NCI-H748 (cell line): ENCODE data around the gene GP1BB.
A peak's percentile ranks its signal among the peaks of the same experiment; 100 is the strongest.

ENCODE experiments used
- DNase-seq: peaks from one replicate; lab custom pipeline; 2025; ENCODE audit not compliant: unreplicated experiment; lab: John Stamatoyannopoulos, UW

GP1BB gene

DNA sequence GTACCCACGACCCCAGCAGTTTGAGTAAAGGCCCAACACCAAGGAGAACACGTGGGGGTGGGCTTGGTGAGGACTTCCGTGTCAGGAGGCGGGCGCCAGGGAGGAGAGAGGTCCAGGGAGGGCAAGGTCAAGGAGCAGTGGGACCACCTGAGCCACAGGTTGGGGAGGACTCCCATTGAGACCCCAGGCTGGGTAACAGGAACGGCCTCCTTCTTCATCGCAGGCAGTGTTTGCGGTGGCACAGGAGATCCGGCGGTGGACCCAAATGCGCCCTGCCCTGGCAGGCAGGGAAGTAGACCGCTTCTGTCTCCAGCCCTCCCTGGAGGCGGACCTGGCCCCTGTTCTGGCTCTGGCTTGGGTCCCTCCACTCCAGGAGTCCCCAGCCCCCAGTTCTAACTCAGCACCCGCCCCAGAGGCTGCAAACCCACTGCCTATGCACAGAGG lies 31.4 kb downstream of the GP1BB start:
- DNase-seq: no peak

DNA sequence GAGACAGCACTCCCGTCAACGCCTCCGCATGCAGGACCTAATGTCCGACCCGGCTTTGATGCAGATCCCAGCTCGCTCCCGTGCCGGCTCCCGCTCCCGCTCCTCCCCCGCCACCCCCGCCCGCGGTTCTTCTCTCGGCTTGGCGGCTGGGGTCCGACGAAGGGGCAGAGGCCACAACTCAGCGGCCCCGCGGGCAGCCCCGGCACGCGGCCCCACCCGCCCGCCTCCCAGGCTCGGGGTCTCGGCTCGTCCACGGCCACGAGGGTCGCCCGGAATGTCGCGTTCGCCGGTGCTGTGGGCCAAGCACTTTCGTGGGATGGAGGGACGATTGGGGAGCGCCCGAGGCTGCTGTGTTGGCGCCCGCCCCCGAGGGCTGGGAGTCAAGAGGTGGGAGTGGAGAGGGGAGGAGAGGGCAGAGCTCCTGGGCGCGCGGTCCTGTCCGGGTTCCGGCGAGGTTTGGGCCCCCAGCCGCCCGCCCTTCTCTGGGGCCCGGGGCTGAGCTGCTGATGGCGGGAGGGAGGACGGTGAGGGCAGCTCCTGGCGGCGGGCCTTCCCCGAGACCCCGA lies 31.9 kb downstream of the GP1BB start:
- no peak for DNase-seq

DNA sequence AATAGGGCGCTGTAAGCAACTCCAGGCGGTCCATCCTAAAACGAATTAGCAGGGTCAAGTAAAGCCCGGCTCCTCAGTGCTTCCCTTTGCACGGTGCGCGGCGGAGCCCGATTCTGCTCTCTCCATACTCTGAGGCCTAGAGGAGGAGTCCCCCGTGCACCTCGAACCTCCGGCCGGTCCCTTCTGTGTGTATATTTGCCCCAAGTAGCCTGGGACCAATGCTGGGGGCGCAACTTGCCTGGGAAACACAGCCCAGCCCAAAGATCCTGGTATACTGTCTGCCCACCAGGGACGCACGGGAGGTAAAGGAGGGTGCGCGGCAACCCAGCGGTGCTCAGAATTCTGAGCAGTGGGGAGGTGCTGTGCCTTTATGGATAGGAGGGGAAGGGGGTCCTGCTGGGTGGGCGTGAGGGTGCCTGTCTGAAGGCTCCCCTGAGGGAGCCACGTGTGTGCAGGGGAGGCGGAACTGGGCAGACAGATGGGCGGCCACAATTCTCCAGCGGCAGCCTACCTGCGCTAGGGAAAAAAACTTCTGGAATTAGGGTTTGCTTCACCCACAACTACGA lies 32.5 kb downstream of the GP1BB start:
- DNase-seq: no peak

DNA sequence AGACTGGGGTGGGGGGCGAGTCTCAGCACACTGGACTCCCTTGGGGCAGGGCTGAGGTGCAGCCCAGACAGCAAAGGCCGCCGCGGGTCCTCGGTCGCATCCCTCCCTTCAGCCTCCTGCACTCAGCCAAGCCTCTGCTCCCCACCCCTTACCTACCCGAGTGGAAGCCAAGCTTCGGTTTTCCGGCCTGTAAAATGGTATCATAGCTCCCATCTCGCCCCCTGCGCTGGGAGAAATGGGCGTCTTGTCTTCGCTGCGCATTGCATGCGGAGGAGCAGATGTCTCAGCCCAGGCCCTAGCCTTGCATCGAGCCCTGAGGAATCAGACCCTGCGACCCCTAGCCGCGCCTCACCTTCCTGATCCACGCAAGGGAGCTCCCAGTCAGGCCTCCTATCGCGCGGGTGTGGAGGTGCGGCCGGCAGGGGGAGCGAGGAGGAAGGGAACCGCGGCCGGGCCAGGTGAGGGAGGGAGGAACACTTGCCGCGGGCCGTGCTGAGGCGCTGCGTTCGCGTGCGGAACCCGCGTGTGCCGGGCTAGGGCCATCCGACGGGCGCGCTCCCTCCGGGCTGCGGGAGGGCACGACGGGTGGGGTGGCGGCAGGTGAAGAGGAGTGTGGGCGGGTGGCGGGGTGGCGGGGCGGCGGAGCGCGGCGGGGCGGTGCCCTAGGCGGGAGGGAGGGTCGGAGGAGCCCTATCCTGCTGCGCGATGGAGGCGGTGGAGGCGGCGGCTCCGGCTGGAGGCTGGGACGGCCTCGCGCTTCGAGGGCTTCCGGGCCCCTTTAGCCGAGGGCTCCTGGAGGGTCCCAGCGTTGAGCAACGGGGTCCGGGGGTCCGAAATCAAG lies 33.2 kb downstream of the GP1BB start:
- peak; percentile 34 for DNase-seq

DNA sequence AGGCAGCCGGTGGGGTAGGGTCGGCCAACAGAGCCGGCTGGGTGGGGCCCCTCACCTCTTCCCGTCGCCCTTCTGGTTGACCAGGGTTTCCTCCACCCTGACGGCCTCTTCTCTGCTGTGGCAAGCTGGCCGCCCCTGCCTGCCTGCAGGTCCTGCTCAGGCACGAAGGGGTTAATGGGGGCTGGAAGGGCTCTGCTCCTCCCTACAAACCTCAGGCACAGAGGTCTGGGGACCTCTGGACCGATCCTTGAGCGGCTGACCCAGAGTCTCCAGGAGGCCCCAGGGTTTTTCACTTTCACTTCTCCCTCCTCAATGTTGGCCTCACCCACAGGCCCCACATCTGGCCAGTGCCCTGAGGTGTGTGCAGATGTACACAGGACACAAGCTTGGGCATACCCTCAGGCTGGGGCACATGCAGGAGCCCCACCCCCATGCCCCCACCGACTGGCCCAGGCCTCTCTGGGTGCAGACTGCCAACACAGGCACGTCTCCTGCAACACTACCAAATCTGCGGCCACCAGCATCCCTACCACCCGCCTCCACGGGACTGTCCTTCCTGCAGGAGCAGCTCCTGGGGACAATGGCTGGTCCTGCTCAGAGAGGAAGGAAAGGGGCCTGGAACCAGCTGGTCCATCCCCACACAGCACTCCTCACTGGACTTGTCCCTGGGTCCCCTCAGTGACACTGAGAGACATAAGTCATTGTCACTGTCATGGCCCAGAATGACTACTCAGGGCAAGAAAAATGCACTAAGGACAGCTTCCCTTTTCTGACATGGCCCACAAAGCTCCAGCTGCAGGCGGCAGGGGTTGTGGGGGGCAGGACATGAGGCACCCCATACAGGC lies 34.0 kb downstream of the GP1BB start:
- no peak for DNase-seq

DNA sequence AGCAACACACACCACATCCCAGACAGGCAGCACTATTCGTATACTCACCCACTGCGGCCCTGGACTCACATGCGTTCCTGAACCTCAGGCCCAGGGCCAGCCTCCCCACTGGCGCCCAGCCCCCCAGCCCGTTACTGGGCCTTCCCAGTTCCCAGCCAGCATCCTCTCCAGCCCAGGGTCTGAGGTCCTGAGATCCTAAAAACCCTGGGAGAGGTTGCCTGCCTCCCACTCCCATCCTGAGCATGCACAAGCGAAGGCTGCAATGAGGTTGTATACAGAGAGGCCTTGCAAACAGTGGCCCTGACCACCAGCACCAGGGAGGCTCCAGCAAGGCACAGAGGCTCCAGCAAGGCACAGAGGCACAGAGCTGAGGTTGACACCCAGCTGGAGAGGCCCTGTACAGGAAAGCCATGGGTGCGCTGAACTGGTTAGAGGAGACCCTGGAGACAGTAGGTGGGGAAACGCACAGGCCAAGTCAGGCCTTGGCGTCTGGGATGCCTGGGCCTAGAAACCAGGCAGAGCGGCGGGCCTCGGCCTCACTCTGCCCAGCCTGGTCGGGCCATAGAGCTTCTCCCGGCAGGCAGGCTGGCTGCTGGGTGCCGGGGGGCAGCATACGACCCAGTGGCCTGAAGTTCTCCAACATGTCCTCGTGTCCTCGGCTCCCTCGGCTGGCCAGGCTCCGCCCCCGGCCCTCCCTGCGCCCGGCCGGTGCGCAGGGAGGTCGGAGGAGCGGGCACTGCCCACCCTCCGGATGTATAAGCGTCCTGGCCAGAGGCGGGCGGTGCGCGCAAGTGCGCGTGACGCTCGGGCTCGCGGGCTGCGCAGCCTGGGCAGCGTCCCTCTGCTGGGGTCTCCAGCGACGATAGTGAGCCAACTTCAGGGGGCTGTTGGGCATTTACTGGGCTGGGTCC lies 34.9 kb downstream of the GP1BB start:
- no peak for DNase-seq

DNA sequence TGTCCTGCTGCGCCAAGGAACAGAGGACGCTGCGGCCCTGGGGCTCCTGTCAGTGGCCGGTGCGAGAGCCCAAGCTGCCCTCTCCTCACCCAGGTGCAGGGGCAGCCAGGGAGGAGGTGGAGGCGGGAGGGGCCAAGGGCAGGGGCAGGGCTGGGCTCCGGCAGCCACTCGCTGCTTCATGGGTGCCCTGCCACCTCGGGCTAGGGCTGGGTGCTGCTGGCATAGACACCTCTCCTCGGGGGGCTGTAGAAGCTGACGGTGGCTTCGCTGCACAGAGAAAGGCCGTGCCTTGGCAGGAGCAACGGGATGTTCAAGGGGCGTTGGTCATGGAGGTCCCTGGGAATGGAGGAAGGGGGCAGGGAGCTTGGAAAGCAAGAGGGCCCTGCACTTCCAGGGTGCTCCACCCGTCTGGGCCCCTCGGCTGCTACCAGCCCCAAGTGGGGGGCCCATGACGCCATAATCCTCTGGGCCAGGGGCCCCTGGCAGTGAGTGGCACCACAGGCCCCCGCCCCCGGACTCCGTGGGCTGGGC lies 35.6 kb downstream of the GP1BB start:
- DNase-seq: no peak

DNA sequence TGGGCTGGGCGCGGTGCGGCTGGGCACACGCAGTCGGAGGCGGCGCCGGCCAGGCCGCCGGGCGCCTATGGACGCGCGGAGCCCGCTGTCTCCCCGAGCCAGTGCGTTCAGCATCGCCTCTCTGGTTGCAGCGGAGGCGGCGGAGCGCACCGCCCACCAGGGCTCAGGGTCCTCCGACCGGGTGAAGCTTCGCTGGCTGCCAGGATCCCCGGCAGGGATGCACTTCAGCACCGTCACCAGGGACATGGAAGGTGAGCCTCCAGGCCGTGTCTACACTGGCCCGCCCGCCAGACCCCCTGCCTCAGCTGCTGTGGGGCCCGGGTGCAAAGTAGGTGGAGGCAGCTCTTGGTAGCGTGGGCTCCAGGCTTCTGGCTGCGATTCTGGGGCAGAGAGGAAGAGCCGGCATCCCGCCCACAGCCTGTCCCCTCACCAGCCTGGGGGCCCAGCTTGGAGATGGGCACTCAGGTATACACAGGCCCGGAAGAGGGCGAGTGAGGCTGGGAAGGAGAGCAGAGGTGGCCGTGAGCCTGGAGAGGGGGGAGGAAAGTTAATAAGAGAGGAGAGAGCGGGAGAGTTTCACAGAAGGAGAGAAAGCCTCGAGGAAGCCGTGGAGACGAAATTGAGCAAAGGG lies 36.2 kb downstream of the GP1BB start:
- peak; percentile 52 for DNase-seq

DNA sequence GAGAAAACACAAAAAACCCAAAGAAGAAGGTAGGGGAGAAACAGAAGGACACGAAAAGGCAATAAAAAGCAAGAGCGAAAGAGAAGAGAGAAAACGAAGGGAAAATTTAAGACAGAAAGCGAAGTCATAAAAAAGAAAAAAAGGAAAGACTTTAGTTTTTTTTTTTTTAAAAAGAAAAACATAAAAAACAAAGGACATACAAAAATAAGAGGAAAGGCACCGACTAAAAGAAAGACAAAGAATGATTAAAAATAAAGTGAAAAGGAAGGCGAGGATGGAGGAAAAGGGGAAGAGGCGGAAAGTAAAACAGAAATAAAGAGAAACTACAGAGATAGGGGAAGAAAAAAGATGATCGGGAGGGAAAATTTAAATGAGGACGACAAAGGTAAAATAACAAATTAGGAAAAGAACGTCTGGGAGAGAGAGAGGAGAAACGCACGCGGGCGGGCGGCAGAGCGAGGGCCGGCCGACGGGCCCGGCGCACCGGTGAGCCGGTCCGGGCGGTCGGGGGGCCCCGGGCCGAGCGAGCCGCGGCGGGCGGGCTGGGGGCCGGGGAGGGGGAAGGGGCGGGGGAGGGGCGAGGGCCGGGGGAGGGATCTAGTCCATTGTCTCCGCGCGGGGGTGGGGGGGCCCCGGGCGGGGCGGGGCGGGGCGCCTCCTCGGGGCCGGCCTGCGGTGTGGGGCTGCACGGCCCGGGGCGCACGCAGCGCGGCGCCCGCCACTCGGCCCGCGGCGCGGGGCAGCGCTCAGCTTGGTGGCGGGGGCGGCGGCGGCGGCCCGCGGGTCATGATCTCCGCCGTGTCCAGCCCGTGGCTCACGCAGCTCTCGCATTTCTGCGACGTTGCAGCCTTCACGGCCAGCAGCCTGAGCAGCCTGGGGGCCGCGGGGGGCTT lies 37.0 kb downstream of the GP1BB start, which contains the start of gene TBX1:
Gene TBX1, plus strand, starts transcription at position 721 of the 893 bp plus-strand sequence. Its CDS starts 66 bp downstream, at position 787.
- DNase-seq: no peak

DNA sequence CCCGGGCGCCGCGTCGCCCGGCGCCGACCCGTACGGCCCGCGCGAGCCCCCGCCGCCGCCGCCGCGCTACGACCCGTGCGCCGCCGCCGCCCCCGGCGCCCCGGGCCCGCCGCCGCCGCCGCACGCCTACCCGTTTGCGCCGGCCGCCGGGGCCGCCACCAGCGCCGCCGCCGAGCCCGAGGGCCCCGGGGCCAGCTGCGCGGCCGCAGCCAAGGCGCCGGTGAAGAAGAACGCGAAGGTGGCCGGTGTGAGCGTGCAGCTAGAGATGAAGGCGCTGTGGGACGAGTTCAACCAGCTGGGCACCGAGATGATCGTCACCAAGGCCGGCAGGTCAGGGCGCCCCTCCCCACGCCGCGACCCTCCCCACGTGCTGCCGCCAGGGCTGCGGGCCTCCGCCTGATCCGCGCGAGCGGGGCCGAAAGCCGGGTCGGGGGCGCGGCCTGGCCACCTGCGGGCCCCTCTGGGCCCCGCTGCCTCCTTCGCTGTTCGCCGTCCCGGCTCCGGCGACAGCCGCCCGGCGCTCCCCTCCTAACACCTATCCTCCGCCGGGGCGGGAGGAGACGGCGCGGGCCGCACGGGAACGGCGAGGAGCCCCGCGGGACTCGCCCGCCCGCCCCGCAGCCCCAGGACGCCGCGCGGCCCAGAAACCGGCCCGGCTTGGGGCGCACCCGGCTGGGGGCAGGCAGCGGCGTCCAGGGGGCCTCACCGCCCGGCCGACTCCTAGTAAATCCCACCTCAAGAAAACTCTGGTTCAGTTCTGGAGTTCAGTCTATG lies 37.8 kb downstream of the GP1BB start:
- DNase-seq: no peak

DNA sequence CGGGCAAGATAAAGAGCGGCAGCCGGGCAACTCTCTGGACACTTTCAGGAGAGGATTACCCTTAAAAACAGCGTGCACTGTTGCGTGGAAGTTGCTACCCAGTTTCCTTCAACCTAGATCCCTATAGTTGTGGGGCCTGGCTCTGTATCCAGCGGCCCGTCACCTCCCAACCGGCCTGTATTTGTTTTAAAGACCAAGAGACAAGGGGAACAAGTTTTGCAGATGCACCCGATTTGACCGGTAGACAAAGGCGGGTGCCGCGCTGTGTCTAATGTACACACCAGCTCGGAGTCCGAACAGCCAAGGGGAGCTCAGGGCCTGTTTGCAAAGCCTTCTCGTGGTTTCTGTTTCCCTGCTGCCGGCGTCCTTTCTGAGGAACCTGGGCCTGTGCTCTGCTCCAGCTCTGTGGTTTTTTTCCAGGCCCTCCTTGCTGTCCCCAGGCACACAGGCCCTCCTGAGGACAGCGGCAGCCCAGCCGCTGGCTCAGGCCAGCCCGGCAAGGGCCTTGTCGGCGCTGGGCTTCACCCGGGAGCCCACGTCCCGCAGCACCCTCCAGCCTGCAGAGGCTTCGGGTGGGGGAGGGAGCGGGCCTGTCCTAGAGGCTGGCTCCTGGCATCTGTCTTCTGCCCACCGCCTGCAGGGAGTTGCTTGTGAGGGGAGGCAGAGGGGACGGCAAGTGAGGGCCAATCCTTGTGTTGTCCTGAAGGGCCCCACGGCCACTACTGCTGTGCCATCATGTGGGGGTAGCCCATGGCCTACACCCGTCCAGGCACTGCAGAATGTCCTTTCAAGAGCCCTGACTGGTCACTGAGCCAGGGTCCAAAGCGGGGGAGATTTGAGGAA lies 38.6 kb downstream of the GP1BB start:
- no peak for DNase-seq

DNA sequence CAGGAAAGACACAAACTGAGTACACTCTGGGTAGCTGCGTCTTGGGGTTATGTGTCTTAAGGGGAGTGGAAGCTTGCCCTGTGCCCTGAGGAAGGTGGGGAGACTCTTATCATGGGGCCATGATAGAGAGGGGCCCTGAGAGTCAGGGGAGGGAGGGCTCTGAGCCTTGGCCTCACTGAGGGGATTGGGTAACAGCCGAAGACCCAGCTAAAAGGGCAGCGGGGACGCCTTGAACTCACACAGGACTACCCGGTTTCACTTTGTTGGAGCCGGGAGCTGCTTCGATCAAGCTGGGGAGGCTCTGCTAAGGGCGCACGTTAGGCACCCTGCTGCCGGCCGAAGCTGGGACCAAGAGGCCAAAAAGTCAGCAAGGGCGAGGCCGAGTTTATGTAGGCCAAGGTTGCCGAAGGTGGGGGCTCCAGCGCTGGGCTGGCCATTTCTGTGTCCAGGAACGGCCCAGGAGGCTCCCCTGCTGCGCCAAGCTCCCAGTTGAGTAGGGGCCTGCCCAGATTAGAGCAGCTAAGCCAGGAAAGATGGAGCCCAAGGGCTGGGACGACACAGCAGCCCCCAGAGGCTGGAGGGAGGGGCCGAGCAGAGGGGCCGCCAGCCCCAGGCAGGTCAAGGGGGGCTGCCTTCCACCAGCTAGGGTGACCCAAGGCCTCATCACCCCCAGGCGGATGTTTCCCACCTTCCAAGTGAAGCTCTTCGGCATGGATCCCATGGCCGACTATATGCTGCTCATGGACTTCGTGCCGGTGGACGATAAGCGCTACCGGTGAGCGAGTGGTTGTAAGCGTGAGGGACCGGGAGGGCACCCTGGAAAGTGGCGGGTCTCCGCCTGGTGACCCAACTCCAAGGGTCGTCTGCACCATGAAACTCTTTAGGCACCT lies 39.5 kb downstream of the GP1BB start:
- no peak for DNase-seq

DNA sequence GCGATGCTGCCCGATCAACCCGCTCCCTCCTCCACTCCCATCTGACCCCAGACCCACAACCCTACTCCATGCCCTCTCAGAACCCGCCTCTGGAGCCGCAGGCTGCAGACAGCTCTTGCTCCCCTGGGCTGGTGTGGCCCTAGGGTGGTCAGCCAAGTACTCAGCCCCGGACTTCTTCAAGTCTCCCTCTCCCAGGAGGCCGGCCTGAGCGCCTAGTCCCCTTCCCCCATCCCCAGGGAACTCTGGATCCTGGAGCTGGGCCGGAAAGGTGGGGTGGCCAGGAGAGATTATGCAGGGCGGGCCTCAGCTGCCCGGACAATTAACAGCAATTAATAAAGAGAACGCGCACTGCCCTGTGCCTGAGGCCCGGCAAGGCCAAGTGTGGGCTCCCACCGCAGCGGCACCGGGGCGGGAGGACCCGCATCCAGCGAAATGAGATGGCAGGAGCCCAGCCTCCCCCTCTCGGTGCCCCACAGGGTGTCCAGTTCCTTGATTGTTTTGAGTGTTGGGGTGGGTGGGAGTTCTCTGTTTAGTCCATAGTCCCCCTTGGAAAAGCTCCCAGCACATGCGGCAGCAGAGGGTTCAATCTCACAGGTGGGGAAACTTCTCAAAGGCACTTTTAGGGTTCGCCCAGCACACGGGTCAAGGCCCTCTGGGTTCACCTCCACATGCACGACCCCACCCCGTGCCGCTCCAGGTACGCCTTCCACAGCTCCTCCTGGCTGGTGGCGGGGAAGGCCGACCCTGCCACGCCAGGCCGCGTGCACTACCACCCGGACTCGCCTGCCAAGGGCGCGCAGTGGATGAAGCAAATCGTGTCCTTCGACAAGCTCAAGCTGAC lies 40.3 kb downstream of the GP1BB start:
- DNase-seq: no peak

DNA sequence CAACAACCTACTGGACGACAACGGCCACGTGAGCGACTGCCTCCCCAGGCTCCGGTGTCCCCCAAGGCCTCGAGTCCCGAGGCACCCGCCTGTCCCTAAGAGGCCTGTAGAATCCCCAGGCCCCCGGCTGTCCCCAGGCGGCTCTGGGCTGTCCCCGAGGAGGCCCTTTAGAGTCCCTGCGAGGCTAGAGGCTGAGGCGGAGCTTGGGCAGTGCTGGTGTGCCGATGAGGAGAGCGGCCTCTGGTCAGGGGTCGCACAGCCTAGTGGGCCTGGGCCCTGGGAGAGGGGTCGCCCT lies 40.9 kb downstream of the GP1BB start:
- DNase-seq: no peak
